Right atrium auricular region (tissue), 2 donors: ENCODE measurements around the gene DKC1. TPM values are rescaled to one million over a fixed set of nuclear protein-coding genes. Genes with fewer than 3 reads are reported as not detected.
A peak's percentile ranks its signal among the peaks of the same experiment; 100 is the strongest.

ENCODE experiments used
- DNase-seq: peaks from one replicate; pipeline ENCODE4 v3.0.0-alpha.2; 2019; ENCODE audit warnings: low spot score
- H3K27ac ChIP-seq, 2 donors: fragments of 200-600 bp; sonication (generic); 1 replicate in 1 of 2; 2 replicates in 1 of 2; pipeline ENCODE4 v1.5.1; 2016 to 2019
- H3K27me3 ChIP-seq, 2 donors: fragments of 200-600 bp; sonication (generic); one replicate each; pipeline versions ENCODE4 v1.5.1 to v1.6.0; 2017 to 2019
- H3K36me3 ChIP-seq: fragments of 200-600 bp; sonication (generic); one replicate; pipeline ENCODE4 v1.5.1; 2016
- H3K4me1 ChIP-seq, 2 donors: fragments of 200-600 bp; sonication (generic); one replicate each; pipeline versions ENCODE4 v1.5.1 to v1.6.0; 2017 to 2019
- H3K4me3 ChIP-seq, 2 donors: fragments of 200-600 bp; sonication (generic); 1 replicate in 1 of 2; 2 replicates in 1 of 2; pipeline ENCODE4 v1.5.1; 2017 to 2019; ENCODE audit warnings: mild to moderate bottlenecking in 1 of 2, moderate library complexity in 1 of 2
- H3K9me3 ChIP-seq, 2 donors: fragments of 200-600 bp; sonication (generic); one replicate each; pipeline ENCODE4 v1.5.1; 2019
- CTCF ChIP-seq, 2 donors: fragments of 200-600 bp; sonication (generic); IDR thresholded peaks; one replicate each; pipeline ENCODE4 v1.5.1; 2019; ENCODE audit warnings: antibody characterized with exemption in 2 of 2
- total RNA-seq, 2 donors: library from RNA; depleted of rRNA; stranded (reverse); fragments of >200 nt; gene quantifications; one replicate each; pipeline ENCODE4 v1.1.0, GENCODE V29; 2016

DKC1 gene
- total RNA-seq, 2 donors from 2014 or later, result 13.5 to 15.2 TPM

- Histone ChIP-seq H3K36me3 (no peaks in the 10 kb centered on the region), H3K27ac (no peak overlapping the region), H3K9me3 (no peaks in the 10 kb centered on the region), H3K4me1 (no peaks in the 10 kb centered on the region), H3K4me3 (no peak overlapping the region), H3K27me3 (no peaks in the 10 kb centered on the region)
- no peak for TF ChIP-seq CTCF (IDR thresholded peaks at IDR 0.05)
- DNase-seq, result no peak
Observed at GRCh38 chrX:154793084-154793795, 30.6 kb downstream of the DKC1 start.

- no peaks in the 10 kb centered on the region for H3K9me3 ChIP-seq
- no peak for DNase-seq
- H3K4me3 ChIP-seq, result no peak overlapping the region
- no peaks in the 10 kb centered on the region for H3K27me3 ChIP-seq
- no peak overlapping the region for H3K27ac ChIP-seq
- TF ChIP-seq CTCF (IDR thresholded peaks at IDR 0.05), result no peak
- peaks cover 0 to 5% of the 10 kb centered on the region in 2 donors for H3K4me1 ChIP-seq
- no peaks in the 10 kb centered on the region for H3K36me3 ChIP-seq
Observed at GRCh38 chrX:154795016-154795415, 32.4 kb downstream of the DKC1 start.

- no peak for TF ChIP-seq CTCF (IDR thresholded peaks at IDR 0.05)
- Histone ChIP-seq H3K27ac (no peak overlapping the region), H3K4me1 (peaks cover 0 to 8% of the 10 kb centered on the region in 2 donors), H3K9me3 (no peaks in the 10 kb centered on the region), H3K36me3 (no peaks in the 10 kb centered on the region), H3K27me3 (no peaks in the 10 kb centered on the region), H3K4me3 (no peak overlapping the region)
- DNase-seq, result no peak
Observed at GRCh38 chrX:154797006-154797405, 34.3 kb downstream of the DKC1 start.

- Histone ChIP-seq H3K27me3 (no peaks in the 10 kb centered on the region), H3K36me3 (no peaks in the 10 kb centered on the region), H3K4me1 (peaks cover 0 to 14% of the 10 kb centered on the region in 2 donors), H3K27ac (peak overlapping the region in 1 of 2 donors; percentile 35), H3K9me3 (no peaks in the 10 kb centered on the region), H3K4me3 (no peak overlapping the region)
- DNase-seq, result no peak
- TF ChIP-seq CTCF (IDR thresholded peaks at IDR 0.05), result no peak
Observed at GRCh38 chrX:154799556-154800348, 37.1 kb downstream of the DKC1 start.

- Histone ChIP-seq H3K9me3 (no peaks in the 10 kb centered on the region), H3K27me3 (no peaks in the 10 kb centered on the region), H3K4me1 (peaks cover 0 to 16% of the 10 kb centered on the region in 2 donors), H3K36me3 (no peaks in the 10 kb centered on the region), H3K27ac (no peak overlapping the region), H3K4me3 (no peak overlapping the region)
- DNase-seq, result no peak
- no peak for TF ChIP-seq CTCF (IDR thresholded peaks at IDR 0.05)
Observed at GRCh38 chrX:154800478-154801210, 38.0 kb downstream of the DKC1 start.
